GM18951 (cell line): ENCODE measurements around the gene RGP1.

Source experiments
- POLR2A ChIP-seq: IDR thresholded peaks from 4 replicates; pipeline ENCODE4 v1.6.1; 2011; ENCODE audit warnings: mild to moderate bottlenecking; ENCODE audit not compliant: insufficient read length, insufficient read depth; ENCODE audit errors: extremely low read depth
- in situ Hi-C: fragments of 300-500 bp; cut with MboI; formaldehyde crosslinking; loops from one replicate; pipeline ENCODE4 v1.12.0; 2022; ENCODE audit warnings: low sequenced_read_pairs, mixed read lengths, inconsistent platforms; ENCODE audit not compliant: unreplicated experiment

RGP1 gene

GRCh38 chr9:35748858-35749514, at the start of gene RGP1, which contains the start of gene GBA2:
RGP1 (plus strand) TSS chr9:35749287; CDS start chr9:35749756, 469 bp downstream.
GBA2 (minus strand) TSS chr9:35749228; CDS start chr9:35748704, 524 bp downstream.
- TF ChIP-seq POLR2A = peak; percentile 85
- in situ Hi-C loops = no loop called here

- in situ Hi-C loops = no loop called here
Observed at GRCh38 chr9:35700031-35700430, 49.1 kb upstream of the RGP1 start.

GRCh38 chr9:35700942-35701341, 48.1 kb upstream of the RGP1 start:
- in situ Hi-C loops = no loop called here
- TF ChIP-seq POLR2A = no peak

More at GRCh38 chr9:35700031-35700430, 49.1 kb upstream of the RGP1 start:
- TF ChIP-seq POLR2A = no peak

- TF ChIP-seq POLR2A = no peak
Observed at GRCh38 chr9:35702696-35703095, 46.4 kb upstream of the RGP1 start.

GRCh38 chr9:35703906-35704672, 45.0 kb upstream of the RGP1 start:
- in situ Hi-C loops = no loop called here
- TF ChIP-seq POLR2A = no peak

More at GRCh38 chr9:35702696-35703095, 46.4 kb upstream of the RGP1 start:
- in situ Hi-C loops = no loop called here

GRCh38 chr9:35705372-35705771, 43.7 kb upstream of the RGP1 start:
- no peak for TF ChIP-seq POLR2A
- in situ Hi-C loops = no loop called here

GRCh38 chr9:35705836-35706430, 43.2 kb upstream of the RGP1 start:
- TF ChIP-seq POLR2A = no peak
- in situ Hi-C loops = no loop called here

- in situ Hi-C loops = no loop called here
- no peak for TF ChIP-seq POLR2A
Observed at GRCh38 chr9:35706951-35707350, 42.1 kb upstream of the RGP1 start.

GRCh38 chr9:35708146-35708545, 40.9 kb upstream of the RGP1 start:
- no peak for TF ChIP-seq POLR2A
- in situ Hi-C loops = no loop called here

GRCh38 chr9:35710818-35711500, 38.1 kb upstream of the RGP1 start:
- no peak for TF ChIP-seq POLR2A
- in situ Hi-C loops = no loop called here

GRCh38 chr9:35711501-35712428, 37.3 kb upstream of the RGP1 start:
- no peak for TF ChIP-seq POLR2A
- in situ Hi-C loops = no loop called here

- in situ Hi-C loops = no loop called here
Observed at GRCh38 chr9:35712762-35713400, 36.2 kb upstream of the RGP1 start.

More at GRCh38 chr9:35712762-35713400, 36.2 kb upstream of the RGP1 start:
- TF ChIP-seq POLR2A = no peak
